T-helper 2 cell treated with Interferon-gamma antibody and Interleukin-4, amounts not matched to agents 100 ng/mL and 5 ng/mL, for 36 hours (primary cell): ENCODE data around the gene PIK3AP1. TPM values are rescaled to one million over a fixed set of nuclear protein-coding genes. Genes with fewer than 3 reads are reported as not detected.
"Not testable (repeated sequence)": the region's sequence is repeated elsewhere in the genome, so short reads cannot be mapped to it uniquely, and the experiment has no call there.

Source experiments
- intact Hi-C: fragments of 100-400 bp; cut with micrococcal nuclease; formaldehyde crosslinking; loops from one replicate; pipeline ENCODE4 v1.15.1; 2023
- total RNA-seq: library from RNA; stranded (reverse); gene quantifications from 2 replicates; pipeline ENCODE4 v1.2.3, GENCODE V29; 2022

Gene PIK3AP1
- total RNA-seq, 1 donor from 2014 or later: 3.1 TPM

DNA sequence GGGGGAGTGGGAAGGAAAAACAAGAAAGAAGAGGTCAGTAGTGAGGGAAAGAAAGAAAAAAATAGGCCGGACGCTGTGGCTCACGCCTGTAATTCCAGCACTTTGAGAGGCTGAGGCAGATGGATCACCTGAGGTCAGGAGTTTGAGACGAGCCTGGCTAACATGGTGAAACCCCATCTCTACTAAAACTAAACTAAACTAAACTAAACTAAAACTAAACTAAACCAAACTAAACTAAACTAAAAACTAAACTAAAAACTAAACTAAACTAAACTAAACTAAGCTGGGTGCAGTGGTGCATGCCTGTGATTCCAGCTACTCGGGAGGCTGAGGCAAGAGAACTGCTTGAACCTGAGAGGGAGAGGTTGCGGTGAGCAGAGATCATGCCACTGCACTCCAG, 22.0 kb downstream of the PIK3AP1 start:
- intact Hi-C loops: not testable (repeated sequence)

- intact Hi-C loops: no loop called here
These were observed 22.9 kb downstream of the PIK3AP1 start for GRCh38 chr10:96697438-96697837.

DNA sequence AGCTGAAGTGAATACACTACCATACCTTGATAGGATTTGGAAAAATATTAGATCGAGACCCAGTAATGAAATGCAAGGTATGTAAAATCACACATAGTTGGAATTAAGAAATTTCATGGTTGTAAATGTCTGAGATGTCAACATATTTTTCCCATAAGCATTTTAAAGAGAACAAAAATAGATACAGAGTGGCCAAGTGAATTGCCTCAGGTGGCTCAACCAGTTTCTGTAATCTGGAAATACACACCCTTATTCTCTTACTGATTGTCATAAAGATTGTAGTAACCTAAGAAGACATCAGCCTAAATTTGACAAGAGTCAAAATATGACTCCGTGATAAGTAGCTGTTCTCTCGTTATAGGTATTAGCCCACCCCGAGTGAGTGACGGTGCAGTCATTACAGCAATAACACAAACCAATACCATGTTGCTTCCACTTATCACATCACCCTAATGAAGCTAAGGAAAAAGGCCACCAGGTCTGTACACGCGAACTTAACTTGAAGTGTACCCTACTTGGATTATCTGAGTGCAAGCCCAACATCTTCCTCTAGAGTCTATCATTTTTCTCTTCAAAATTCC, 23.4 kb downstream of the PIK3AP1 start:
- intact Hi-C loops: no loop called here

- intact Hi-C loops: no loop called here
These were observed 24.2 kb downstream of the PIK3AP1 start for GRCh38 chr10:96695975-96696634.

DNA sequence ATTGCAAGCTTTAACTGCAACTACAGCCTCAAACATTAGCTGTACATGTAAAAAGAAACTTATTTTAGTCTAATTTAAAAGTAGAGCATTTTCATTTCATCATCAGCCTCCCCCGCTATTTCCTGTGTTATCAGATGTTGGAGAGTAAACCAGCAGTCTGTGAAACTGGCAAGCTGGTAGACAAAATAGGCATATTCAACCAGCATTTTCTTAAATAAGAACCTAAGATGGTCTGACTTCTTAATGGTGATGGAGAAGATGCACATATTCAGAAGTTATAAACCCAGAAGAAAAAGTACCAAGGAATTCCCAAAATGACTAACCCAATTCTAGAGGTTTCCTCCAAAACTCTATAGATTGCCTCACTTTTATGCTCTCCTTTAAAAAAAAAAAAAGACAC, 24.9 kb downstream of the PIK3AP1 start:
- intact Hi-C loops: no loop called here

- intact Hi-C loops: loop anchor here (5.0 kb wide), 1 partner anchor 36 kb away; no protein-coding TSS in a partner anchor
These were observed 26.9 kb downstream of the PIK3AP1 start for GRCh38 chr10:96693431-96693830.

DNA sequence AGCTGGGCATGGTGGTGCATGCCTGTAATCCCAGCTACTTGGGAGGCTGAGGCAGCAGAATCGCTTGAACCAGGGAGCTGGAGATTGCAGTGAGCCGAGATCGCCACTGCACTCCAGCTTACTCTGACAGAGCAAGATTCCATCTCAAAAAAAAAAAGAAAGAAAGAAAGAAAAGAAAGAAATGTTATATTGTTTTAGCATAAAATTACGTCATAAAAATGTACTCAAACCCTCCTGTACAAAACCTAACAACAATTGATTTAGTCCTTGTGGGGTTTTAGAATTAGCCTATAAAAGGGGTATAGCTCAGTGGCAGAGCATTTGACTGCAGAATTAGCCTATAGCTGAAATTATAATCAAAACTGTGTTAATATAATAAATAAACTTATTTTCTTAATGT, 27.9 kb downstream of the PIK3AP1 start:
- intact Hi-C loops: loop anchor here (5.0 kb wide), 1 partner anchor 35 kb away; no protein-coding TSS in a partner anchor

- intact Hi-C loops: loop anchor here (5.0 kb wide), 1 partner anchor 34 kb away; no protein-coding TSS in a partner anchor
These were observed 28.6 kb downstream of the PIK3AP1 start for GRCh38 chr10:96691761-96692160.

- intact Hi-C loops: loop anchor here (5.0 kb wide), 1 partner anchor 34 kb away; no protein-coding TSS in a partner anchor
These were observed 29.3 kb downstream of the PIK3AP1 start for GRCh38 chr10:96690755-96691730.

DNA sequence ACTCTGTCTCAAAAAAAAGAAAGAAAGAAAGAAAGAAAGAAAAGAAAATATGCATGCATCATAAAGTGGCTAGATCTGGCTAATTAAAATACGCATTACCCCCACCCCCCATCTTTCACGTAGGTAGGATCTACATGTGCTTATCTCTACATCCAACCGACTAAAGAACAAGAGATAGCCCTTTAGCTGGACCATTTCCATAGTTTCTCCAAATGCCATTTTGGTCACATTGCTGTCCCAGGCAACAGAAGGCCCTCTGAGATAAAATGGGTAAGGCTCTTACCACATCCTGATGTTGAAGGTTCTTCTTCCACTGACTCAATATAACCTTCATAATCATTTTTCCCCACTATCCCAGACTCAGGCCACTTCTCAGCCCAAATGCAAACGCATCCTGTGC, 31.5 kb downstream of the PIK3AP1 start:
- intact Hi-C loops: no loop called here

GRCh38 chr10:96687317-96688012, 32.8 kb downstream of the PIK3AP1 start:
- intact Hi-C loops: no loop called here

DNA sequence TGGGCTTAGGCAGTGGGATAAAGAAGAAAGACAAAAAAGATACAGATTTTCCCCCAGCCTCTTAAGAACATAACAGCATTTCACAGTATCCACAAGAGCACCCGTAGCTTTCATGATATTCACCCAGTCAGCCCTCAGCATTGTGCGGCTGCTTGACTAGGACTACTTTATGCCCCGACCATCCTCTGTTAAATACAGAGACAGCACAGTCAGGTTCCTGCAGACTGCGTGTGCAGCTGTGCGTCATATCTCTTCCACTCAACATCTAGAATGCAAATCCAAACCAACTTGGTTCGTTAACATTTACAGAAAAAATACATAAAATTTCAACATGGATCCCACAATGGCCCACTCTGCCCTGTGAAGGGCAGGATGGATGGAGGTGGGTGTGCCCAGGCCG, 33.8 kb downstream of the PIK3AP1 start:
- intact Hi-C loops: no loop called here

- intact Hi-C loops: no loop called here
These were observed 35.0 kb downstream of the PIK3AP1 start for GRCh38 chr10:96685306-96685705.

- intact Hi-C loops: no loop called here
These were observed 35.5 kb downstream of the PIK3AP1 start for GRCh38 chr10:96684826-96685225.

- intact Hi-C loops: no loop called here
These were observed 36.6 kb downstream of the PIK3AP1 start for GRCh38 chr10:96683710-96684109.

DNA sequence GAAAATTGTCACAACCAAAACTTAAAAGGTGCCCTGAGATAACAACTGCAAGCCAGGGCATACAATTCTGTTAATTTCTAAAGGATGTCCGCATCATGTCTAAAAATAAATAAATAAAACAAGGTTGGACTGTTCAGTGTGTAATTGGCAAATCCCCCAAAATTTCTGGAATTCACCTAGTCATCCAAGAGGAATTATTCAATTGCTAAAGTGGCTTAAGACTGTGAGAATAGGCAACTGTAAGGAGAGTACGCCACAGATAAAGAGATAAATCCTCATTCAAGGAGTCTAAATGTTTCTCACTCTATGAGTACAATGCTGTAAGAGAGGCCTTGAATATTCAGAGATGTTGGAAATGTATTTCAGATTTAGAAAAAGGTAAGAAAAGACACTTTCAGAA, 37.2 kb downstream of the PIK3AP1 start:
- intact Hi-C loops: no loop called here

- intact Hi-C loops: no loop called here
These were observed 38.8 kb downstream of the PIK3AP1 start for GRCh38 chr10:96681524-96681923.

- intact Hi-C loops: not testable (repeated sequence)
These were observed 39.9 kb downstream of the PIK3AP1 start for GRCh38 chr10:96680463-96680862.

- intact Hi-C loops: no loop called here
These were observed 41.6 kb downstream of the PIK3AP1 start for GRCh38 chr10:96678725-96679124.

GRCh38 chr10:96676272-96677112, 43.8 kb downstream of the PIK3AP1 start:
- intact Hi-C loops: no loop called here
